Fibroblast of upper back skin (primary cell): ENCODE measurements around the gene CARMIL1.

Experiments
- DNase-seq: peaks from one replicate; pipeline ENCODE4 v3.0.0-alpha.2; 2013

CARMIL1 gene

GRCh38 chr6:25311331-25311840, 32.2 kb downstream of the CARMIL1 start:
- DNase-seq, result peak; percentile 65

- peak; percentile 82 for DNase-seq
Observed at GRCh38 chr6:25312034-25312620, 33.0 kb downstream of the CARMIL1 start.

DNA sequence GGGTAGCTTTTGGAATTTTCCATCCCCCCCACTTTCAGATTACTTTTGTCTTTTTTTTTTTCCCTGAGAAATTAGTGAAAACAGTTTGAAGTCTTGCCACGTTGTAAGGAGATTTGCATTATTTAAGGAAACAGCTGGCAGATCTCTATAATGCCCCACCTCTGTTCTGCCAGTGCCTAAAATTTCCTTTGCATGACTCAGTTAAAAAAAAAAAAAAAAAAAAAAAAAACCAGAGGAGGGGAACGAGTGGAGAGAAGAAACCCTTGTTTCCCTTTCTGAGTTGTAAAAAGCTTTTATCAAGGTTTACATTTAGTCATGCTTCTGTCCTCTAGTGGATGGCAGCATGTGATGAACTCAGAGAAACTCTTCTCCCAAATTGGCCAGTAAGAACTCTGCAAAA, 33.5 kb downstream of the CARMIL1 start:
- DNase-seq, result peak; percentile 63

GRCh38 chr6:25314509-25315175, 35.5 kb downstream of the CARMIL1 start:
- DNase-seq, result no peak

DNA sequence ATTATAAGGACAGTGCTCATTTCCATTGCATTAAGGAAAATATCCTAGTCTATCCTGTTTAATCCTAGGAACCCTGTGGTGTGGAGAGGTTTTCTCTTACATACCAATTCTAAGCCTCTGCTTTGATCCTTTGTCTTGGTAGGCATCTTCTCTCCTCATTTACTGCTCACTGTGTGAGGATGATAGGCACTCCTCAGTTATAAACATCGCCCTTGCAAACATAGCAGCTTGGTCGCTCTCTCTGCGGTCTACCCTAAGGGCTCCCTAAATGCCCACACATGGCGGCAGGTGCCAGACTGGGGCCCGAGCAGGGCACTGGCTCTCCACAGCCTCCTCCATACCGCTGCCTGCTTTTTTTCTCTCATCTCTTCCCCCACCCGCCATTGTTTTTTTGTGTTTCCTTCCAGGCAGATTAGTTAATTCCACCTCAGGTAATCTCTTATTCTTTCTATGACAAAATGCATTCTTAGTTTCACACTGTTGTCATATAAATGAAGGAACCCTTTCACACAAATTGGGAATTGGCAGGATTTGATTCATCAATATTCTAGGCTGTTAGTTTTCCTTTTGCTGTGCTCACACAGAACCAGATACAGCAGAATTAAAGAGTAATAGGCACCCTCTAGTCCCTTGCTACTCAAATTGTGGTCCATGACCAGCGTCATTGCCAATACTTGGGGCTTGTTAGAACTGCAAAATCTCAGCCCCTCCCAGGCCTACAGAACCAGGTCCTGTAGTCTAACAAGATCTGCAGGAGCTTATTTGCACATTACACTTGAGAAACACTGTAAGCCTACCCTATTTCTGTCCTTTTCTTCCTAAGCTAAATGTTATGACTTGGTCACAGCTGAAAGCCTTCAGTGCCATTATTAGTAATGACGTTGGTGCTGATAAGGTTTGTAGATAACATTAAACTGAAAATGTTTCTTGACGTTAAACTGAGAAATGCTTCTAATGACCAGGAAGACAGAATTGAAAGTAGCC, 36.3 kb downstream of the CARMIL1 start:
- DNase-seq, result no peak

DNA sequence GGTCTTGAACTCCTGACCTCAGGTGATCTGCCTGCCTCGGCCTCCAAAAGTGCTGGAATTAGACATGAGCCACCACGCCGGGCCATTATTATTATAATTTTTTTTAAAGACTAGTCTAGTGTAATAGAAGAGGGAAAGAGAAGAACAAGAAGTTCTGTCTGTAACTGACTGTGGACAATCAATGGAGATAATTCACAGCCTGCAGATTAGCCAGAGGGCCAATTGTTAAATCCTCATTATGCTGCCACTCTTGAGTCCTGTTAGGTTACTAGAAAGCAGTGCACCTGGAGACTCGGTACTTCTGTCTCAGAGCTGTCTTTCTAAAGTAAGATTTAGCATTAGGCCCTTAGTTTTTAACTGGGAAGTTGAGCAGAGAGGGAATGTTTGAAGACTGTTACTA, 37.5 kb downstream of the CARMIL1 start:
- no peak for DNase-seq

DNA sequence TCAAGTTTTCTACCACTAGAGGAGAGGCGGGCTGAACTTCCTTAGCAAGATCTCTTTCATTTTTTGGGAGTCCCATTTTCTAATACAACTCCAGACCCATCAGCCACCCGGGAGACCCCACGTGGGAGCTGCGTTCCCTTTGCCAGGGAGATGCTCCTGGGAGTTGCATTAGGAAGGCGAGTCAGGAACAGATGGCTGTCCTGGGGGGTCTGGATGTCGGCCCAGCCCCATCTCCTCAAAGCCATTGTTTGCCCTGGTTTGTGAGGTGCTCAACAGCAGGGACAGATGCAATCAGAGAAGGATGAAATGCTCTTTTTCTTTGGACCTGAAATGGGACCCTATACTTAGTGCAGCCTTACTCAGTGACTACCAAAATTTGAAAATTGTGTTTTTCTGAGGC, 39.4 kb downstream of the CARMIL1 start:
- no peak for DNase-seq

DNA sequence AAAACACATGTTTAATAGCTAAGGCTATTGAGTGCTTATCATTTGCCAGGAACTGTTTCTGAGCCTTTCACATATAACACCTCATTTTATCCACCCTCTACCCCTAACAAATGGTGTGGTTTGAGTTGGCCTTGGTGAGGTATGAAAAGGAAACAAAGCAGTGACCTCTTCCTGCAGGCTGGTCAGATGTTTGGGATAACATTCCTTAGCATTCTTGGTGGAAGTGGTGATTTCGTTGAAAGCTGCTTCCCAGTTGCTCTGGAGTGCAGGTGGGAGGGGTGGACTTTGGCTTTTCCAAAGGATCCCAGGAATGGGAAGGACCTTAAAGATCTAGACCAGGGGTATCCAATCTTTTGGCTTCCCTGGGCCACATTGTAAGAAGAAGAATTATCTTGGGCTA, 41.3 kb downstream of the CARMIL1 start:
- DNase-seq, result no peak

DNA sequence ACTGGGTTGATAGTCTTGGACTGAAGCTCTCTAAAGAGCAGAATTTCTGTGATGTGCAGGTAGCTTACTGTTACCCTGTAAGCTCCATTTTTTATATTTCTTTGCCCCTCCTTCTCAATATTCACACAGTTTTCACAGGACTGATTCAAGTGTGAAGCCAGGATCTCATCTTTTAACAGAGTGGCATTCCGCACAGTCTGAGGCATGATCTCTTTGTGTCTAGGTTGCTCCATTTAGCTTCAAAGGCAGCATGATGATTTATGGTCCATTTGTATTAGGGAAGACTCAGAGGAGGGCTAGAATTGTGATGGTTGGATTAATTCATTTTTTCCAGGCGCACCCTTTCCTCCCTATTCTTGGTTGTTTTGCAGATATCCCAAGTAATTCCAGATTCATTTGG, 43.5 kb downstream of the CARMIL1 start:
- no peak for DNase-seq

DNA sequence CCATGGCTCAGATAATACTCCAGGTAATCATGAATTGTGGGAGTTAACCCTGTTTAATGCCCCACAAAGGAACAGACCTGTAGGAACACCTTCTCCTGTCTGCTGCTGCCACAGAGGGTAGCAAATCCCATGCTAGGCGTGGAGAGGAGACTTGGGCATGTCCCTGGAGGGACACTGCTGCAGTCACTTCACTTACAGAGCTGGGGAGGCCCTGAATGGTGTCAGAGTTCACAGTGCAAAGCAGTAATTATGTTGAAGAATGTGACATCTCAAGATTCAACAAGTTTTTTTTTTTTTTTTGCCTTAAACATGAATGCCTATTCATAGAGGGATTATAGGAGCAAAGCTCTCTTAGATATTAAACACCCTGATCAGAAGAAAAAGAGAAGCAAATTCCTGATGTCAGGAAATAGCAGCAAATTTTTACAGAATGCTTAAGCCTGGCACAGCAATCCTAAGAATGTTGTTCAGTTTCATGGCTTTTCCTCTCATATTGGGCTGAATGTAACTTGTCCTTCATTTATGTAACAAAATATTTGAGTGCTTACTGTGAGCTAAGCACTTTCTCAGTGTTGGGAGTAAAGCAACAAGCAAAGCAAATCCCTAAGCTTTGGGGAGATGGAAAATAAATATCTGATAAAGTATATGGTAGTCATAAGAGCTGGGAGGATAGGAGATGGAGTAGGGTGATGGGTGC, 45.0 kb downstream of the CARMIL1 start:
- DNase-seq, result peak; percentile 16

DNA sequence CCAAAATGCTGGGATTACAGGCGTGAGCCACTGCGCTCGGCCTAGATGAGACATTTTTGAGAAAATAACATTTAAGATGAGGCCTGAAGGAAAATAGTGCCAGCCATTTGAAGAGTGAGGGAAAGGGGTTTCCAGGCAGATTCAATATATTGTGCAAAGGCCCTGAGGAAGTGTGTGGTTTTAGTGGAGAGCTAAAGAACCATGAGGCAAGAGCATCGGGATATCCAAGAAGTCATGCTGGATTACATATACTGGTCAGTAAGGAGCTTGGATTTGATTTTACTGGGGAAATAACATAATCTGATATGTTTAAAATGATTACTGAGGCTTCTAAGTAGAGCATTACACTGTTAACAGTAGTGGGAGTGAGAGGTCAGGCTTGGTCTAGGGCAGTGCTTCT, 47.0 kb downstream of the CARMIL1 start:
- DNase-seq, result no peak

DNA sequence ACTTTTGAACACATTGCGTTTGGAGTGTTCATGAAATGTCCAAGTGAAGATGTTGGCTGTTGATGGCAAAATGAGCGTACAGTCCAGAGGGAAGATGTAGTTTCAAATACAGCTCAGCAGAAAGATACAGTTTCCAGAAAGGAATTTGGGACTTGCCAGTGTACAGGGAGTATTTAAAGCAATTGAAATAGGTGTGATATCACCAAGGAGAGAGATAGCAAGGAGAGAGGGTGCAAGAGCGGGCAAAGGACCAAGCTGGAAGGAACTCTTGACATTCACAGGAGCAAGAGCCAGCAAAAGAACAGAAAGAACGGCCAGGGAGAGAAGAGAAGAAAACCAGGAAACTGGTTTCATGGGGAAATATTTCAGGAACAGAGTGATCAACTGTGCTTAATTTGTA, 47.8 kb downstream of the CARMIL1 start:
- DNase-seq, result no peak

- no peak for DNase-seq
Observed at GRCh38 chr6:25327432-25327831, 48.3 kb downstream of the CARMIL1 start.

DNA sequence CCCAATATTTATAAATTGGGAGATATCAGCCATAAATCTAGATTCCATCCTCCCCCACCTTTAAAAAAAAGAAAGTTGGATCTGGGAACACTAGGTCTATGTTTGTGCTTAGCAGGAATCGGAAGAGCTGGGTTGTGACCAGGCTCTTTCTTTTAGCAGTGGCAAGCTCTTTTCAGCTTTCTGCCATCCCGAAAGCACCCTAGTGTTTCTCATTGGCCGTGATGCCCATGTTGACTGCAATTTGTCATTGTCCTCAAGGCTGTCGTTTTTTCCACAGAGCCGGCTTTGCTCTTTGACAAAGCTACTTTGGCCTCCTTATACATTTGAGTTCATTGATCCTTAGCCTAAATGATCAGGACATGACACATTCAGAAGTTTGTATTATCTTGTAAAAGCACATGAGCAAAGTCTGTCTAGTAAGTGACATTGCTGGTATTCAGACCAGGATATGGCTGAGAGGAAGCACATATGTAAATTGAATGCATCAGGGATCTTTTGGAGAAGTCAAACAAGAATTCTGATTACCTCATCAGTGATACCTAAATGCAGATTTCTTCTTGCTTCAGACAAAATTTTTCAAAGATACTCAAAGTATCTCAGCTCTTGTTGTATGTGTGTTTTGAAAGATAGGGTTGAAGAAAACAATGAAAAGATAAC, 50.1 kb downstream of the CARMIL1 start:
- no peak for DNase-seq

- no peak for DNase-seq
Observed at GRCh38 chr6:25329982-25330381, 50.8 kb downstream of the CARMIL1 start.

DNA sequence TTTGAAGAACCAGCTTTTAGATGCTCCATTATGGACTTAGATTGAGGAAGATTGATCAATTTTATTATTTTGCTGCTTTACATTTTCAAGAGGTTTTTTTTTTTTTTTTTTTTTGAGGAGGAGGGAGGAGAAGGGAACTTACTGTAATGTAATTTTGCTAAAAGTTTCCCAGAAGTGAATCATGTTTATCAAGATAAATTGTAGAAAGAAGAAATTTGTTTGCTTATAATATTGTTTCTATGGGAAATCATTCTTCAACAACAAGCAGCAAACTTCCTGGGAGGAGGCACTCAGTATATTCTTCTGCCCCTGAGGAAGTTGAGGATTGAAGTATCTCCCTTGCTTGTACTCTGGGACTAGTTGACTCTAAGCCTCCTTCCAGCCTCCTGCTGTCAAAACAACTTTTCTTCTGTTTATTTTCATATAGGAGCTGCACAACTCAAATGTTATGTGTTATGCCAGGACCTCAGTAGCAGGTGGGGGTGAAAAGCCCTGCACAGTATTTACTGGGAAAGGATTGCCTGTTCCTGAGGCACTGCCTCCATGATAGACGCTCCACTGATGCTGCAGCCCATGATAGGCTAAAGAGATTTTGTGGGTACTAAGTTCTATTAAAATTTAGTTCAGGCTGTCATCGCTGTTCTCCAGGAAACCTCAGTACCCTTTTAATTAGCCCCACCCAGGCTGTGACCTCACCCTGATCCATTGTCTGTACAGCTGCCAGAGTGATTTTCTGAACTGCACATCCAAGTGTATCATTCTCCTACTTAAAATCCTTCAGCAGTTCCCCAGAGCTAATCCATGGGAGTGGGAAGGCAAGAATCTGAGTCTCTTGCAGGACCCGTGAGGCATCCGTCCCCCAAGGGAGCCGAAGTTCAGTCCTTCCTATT, 51.9 kb downstream of the CARMIL1 start:
- peak; percentile 12 for DNase-seq

GRCh38 chr6:25332165-25332564, 53.0 kb downstream of the CARMIL1 start:
- DNase-seq, result no peak

- DNase-seq, result no peak
Observed at GRCh38 chr6:25332655-25333071, 53.5 kb downstream of the CARMIL1 start.

- DNase-seq, result no peak
Observed at GRCh38 chr6:25333471-25333870, 54.3 kb downstream of the CARMIL1 start.

- DNase-seq, result no peak
Observed at GRCh38 chr6:25334793-25335192, 55.6 kb downstream of the CARMIL1 start.

GRCh38 chr6:25336996-25337395, 57.8 kb downstream of the CARMIL1 start:
- peak; percentile 26 for DNase-seq
